22Rv1 (cell line): ENCODE results near the gene TMEM151B.

ENCODE experiments used
- H3K27ac ChIP-seq: fragments of 450-650 bp; 2 replicates; pipeline ENCODE4 v1.5.1; 2017
- ZFX ChIP-seq: fragments of 450-650 bp; IDR thresholded peaks from 2 replicates; pipeline ENCODE4 v1.6.1; 2017; ENCODE audit warnings: antibody characterized with exemption, borderline replicate concordance
- TF ChIP-seq, protein P1 (sequence below): fragments of 450-650 bp; IDR thresholded peaks from 2 replicates; pipeline ENCODE4 v1.5.1; 2017; ENCODE audit warnings: mild to moderate bottlenecking

Gene TMEM151B

GRCh38 chr6:44235269-44235668 lies 35.0 kb upstream of the TMEM151B start:
- H3K27ac ChIP-seq, result peak overlapping the region; percentile 73; the same call in 1 of the 2 replicates
- TF ChIP-seq ZFX, result no peak
- TF ChIP-seq, protein P1, sequence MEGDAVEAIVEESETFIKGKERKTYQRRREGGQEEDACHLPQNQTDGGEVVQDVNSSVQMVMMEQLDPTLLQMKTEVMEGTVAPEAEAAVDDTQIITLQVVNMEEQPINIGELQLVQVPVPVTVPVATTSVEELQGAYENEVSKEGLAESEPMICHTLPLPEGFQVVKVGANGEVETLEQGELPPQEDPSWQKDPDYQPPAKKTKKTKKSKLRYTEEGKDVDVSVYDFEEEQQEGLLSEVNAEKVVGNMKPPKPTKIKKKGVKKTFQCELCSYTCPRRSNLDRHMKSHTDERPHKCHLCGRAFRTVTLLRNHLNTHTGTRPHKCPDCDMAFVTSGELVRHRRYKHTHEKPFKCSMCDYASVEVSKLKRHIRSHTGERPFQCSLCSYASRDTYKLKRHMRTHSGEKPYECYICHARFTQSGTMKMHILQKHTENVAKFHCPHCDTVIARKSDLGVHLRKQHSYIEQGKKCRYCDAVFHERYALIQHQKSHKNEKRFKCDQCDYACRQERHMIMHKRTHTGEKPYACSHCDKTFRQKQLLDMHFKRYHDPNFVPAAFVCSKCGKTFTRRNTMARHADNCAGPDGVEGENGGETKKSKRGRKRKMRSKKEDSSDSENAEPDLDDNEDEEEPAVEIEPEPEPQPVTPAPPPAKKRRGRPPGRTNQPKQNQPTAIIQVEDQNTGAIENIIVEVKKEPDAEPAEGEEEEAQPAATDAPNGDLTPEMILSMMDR, result no peak

DNA sequence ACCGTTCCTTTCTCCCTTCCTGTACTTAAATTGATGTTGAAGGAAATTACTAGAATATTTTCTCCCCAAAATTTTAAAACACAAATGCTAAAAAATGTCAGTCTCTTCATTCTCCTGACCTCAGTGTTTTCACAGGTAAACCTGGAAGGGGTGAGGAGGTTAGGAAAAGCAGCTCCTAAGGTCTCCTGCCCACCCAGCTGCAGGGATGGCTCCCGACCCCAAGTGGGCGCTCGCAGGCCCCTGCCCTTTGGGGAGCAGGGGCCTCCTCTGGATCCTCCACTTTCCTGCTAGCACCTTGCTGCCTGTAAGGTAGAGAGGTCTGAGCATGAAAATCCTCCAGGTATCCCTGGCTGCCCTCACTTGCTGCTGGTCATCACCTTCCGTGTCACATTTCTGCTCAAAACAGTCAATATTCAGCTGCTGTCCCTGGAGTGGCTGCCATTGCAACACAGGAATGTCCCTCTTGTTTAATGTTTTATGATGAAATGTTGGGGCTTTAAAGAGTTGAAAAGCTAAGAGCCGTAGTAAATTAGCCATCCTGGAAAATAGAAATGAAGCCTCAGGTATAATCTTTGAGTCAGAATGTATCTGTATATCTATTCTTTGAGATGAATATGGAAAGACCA lies 34.2 kb upstream of the TMEM151B start:
- peak overlapping the region; percentile 73 for H3K27ac ChIP-seq
- TF ChIP-seq, protein P1, result no peak
- TF ChIP-seq ZFX, result no peak

DNA sequence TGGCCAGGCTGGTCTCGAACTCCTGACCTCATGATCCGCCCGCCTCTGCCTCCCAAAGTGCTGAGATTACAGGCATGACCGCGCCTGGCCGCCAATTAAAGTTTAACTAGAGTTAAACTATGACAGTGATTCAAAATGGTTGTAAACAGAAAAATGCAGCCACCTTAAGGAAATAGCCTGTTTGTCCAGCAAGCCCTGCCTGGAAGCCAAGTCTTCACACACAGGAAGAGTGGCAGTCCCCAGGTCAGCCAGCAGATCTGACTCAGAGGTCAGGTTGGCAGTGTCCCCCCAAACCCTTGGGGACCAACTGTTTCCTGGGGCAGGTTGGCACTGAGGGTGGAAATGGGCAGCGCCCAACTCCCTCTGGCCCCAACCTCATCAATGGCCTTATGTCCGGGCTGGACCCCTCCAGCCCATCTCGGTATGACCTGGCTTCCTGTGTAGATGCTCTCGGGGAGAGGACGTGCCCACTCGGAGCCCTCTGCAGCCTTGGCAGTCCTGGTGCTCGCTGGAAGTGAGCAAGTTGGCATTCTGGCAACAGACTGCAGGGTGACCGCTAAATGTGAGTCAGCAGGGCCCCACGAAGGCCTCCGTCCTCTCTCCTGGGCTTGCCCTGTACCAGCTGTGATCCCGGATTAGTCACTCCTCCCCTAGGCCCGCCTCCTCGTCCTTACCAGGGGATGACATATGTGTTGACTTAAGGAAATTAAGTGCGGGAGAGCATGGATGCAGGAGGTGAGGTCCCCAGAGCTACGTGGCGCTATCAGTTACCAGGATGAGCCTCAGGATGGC lies 33.0 kb upstream of the TMEM151B start:
- TF ChIP-seq, protein P1, result no peak
- no peak for TF ChIP-seq ZFX
- H3K27ac ChIP-seq, result peak overlapping the region; percentile 73

GRCh38 chr6:44237813-44238433 lies 32.3 kb upstream of the TMEM151B start:
- TF ChIP-seq, protein P1, result peak; percentile 97
- no peak for TF ChIP-seq ZFX
- peak overlapping the region; percentile 73 for H3K27ac ChIP-seq

DNA sequence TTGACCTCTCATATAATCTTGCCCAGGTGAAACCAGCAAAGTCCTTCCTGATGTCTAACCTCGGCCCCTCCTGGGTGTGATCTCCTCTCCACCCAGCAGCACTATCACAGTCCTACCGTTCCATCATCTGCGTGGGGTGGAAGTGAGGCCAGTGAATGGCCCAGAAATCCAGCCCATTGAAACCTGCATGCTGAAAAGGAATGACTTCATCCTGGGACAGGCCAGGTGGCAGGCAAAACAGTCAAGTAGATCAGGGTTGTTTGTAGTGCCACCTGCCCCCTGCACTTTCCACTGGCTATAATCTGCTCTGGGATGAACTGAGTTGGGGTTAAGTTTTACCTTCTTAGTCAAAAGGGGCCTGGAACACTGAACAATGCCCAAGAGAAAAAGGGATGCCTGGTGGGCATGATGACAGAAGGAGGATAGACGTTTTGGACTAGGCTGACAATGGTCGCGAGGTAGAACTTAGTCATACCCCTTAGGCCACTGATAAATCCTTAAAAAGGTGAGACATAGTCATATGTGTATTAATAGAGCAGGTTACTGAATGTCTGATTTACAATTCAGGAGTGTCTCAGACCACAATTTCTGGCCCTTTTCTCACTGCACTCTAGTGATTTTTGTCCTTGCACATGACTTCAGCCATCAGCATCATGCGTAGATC lies 31.4 kb upstream of the TMEM151B start:
- no peak for TF ChIP-seq ZFX
- TF ChIP-seq, protein P1, result no peak
- peak overlapping the region; percentile 73; the same call in 1 of the 2 replicates for H3K27ac ChIP-seq

GRCh38 chr6:44243345-44243744 lies 26.9 kb upstream of the TMEM151B start:
- no peak overlapping the region for H3K27ac ChIP-seq

More at GRCh38 chr6:44243345-44243744, 26.9 kb upstream of the TMEM151B start:
- no peak for TF ChIP-seq ZFX
- TF ChIP-seq, protein P1, result no peak
